HL-60 (cell line): ENCODE data around the gene KLHL3.

Source experiments
- DNase-seq, 2 experiments: peaks; one replicate each; pipeline ENCODE4 v3.0.0-alpha.2; 2010 to 2020; ENCODE audit warnings: low read depth in 1 of 2, low spot score in 1 of 2
- H3K27ac ChIP-seq: fragments of 250-450 bp; sonication (Bioruptor Pico); replicated peaks from 2 replicates; pipeline ENCODE4 v1.5.1; 2020; ENCODE audit warnings: mild to moderate bottlenecking, moderate library complexity
- H3K27me3 ChIP-seq: fragments of 250-450 bp; sonication (Bioruptor Pico); 2 replicates; pipeline ENCODE4 v1.5.1; 2021; ENCODE audit warnings: mild to moderate bottlenecking, moderate library complexity; ENCODE audit not compliant: insufficient read depth, poor library complexity, severe bottlenecking
- H3K4me3 ChIP-seq: replicated peaks from 2 replicates; pipeline ENCODE4 v1.5.1; 2011; ENCODE audit warnings: mild to moderate bottlenecking, control low read depth, low read length; ENCODE audit not compliant: insufficient read depth
- CTCF ChIP-seq: IDR thresholded peaks from one replicate; pipeline ENCODE4 v1.5.1; 2011; ENCODE audit warnings: low read length, control low read depth, inconsistent platforms; ENCODE audit not compliant: insufficient read depth
- GABPA ChIP-seq: IDR thresholded peaks from 2 replicates; pipeline ENCODE4 v1.6.1; 2012; ENCODE audit warnings: low read depth
- POLR2AphosphoS5 ChIP-seq: IDR thresholded peaks from 2 replicates; pipeline ENCODE4 v1.6.1; 2012; ENCODE audit warnings: low read depth
- REST ChIP-seq: IDR thresholded peaks from 2 replicates; pipeline ENCODE4 v1.6.1; 2012; ENCODE audit warnings: low read depth; ENCODE audit not compliant: insufficient replicate concordance
- SPI1 ChIP-seq: IDR thresholded peaks from 2 replicates; pipeline ENCODE4 v1.6.1; 2012; ENCODE audit warnings: low read depth, mild to moderate bottlenecking, borderline replicate concordance

KLHL3 gene

GRCh38 chr5:137666461-137666850 lies 69.4 kb downstream of the KLHL3 start:
- no peak for TF ChIP-seq CTCF
- TF ChIP-seq REST = no peak
- no peak for TF ChIP-seq POLR2AphosphoS5
- TF ChIP-seq SPI1 = no peak
- no peak for TF ChIP-seq GABPA
- Histone ChIP-seq H3K27me3 (no peaks in the 10 kb centered on the region), H3K4me3 (no peak overlapping the region), H3K27ac (no peak overlapping the region)
- DNase-seq = no peak

- Histone ChIP-seq H3K27me3 (no peaks in the 10 kb centered on the region), H3K27ac (no peak overlapping the region), H3K4me3 (no peak overlapping the region)
- TF ChIP-seq CTCF (no peak), REST (no peak), POLR2AphosphoS5 (no peak), SPI1 (no peak), GABPA (no peak)
- peak; percentile 23 to 29 for DNase-seq
Measured at GRCh38 chr5:137665678-137666460, 70.0 kb downstream of the KLHL3 start.

GRCh38 chr5:137660349-137660817 lies 75.5 kb downstream of the KLHL3 start:
- TF ChIP-seq CTCF (peak; percentile 31), POLR2AphosphoS5 (no peak)
- Histone ChIP-seq H3K27ac (no peak overlapping the region), H3K4me3 (no peak overlapping the region), H3K27me3 (no peaks in the 10 kb centered on the region)
- DNase-seq = peak in 1 of 2 experiments; percentile 42

- TF ChIP-seq CTCF = no peak
- no peak for TF ChIP-seq SPI1
- TF ChIP-seq POLR2AphosphoS5 = no peak
- TF ChIP-seq GABPA = no peak
- TF ChIP-seq REST = no peak
- no peak overlapping the region for H3K27ac ChIP-seq
- H3K27me3 ChIP-seq = no peaks in the 10 kb centered on the region
- no peak for DNase-seq
- H3K4me3 ChIP-seq = no peak overlapping the region
Measured at GRCh38 chr5:137659209-137659608, 76.7 kb downstream of the KLHL3 start.
